ENCODE measurements around the gene VIPR1.

The VIPR1 gene

GRCh38 chr3:42557854-42558253 is 55.4 kb downstream of the VIPR1 start:
- Histone ChIP-seq H3K9ac (no peak overlapping the region), H3K27ac (no peak overlapping the region), H3K4me2 (ENCODE audit: low read length) (no peak overlapping the region), H3K79me2 (no peaks in the 10 kb centered on the region), H3K36me3 (ENCODE audit: control insufficient read depth, insufficient read depth, low read length) (no peaks in the 10 kb centered on the region), H3K4me1 (no peaks in the 10 kb centered on the region), H3K4me3 (ENCODE audit: low read depth, low read length) (no peak overlapping the region), H2AFZ (no peak overlapping the region), H3K9me3 (ENCODE audit: control insufficient read depth, low read length) (no peaks in the 10 kb centered on the region), H3K27me3 (ENCODE audit: control insufficient read depth, insufficient read depth, low read length) (no peaks in the 10 kb centered on the region)
- TF ChIP-seq CTCF (IDR thresholded peaks at IDR 0.05), result peak; percentile 9

- no peaks in the 10 kb centered on the region for H3K4me1 ChIP-seq
- H3K4me2 ChIP-seq (ENCODE audit: low read length), result no peak overlapping the region
- no peak for TF ChIP-seq CTCF (IDR thresholded peaks at IDR 0.05)
- H3K36me3 ChIP-seq (ENCODE audit: control insufficient read depth, insufficient read depth, low read length), result no peaks in the 10 kb centered on the region
- no peak overlapping the region for H3K4me3 ChIP-seq (ENCODE audit: low read depth, low read length)
- H2AFZ ChIP-seq, result no peak overlapping the region
- no peaks in the 10 kb centered on the region for H3K27me3 ChIP-seq (ENCODE audit: control insufficient read depth, insufficient read depth, low read length)
- peaks cover 4% of the 10 kb centered on the region for H3K79me2 ChIP-seq
- H3K9ac ChIP-seq, result no peak overlapping the region
- H3K9me3 ChIP-seq (ENCODE audit: control insufficient read depth, low read length), result no peaks in the 10 kb centered on the region
- no peak overlapping the region for H3K27ac ChIP-seq
These were observed 59.8 kb downstream of the VIPR1 start for GRCh38 chr3:42562047-42562907.

- no peak for TF ChIP-seq CTCF (IDR thresholded peaks at IDR 0.05)
- Histone ChIP-seq H3K79me2 (peaks cover 9% of the 10 kb centered on the region), H3K27ac (no peak overlapping the region), H3K4me1 (peaks cover 4% of the 10 kb centered on the region), H2AFZ (no peak overlapping the region), H3K4me2 (ENCODE audit: low read length) (no peak overlapping the region), H3K36me3 (ENCODE audit: control insufficient read depth, insufficient read depth, low read length) (no peaks in the 10 kb centered on the region), H3K9me3 (ENCODE audit: control insufficient read depth, low read length) (no peaks in the 10 kb centered on the region), H3K9ac (no peak overlapping the region), H3K27me3 (ENCODE audit: control insufficient read depth, insufficient read depth, low read length) (no peaks in the 10 kb centered on the region), H3K4me3 (ENCODE audit: low read depth, low read length) (no peak overlapping the region)
These were observed 67.2 kb downstream of the VIPR1 start for GRCh38 chr3:42569593-42570142.

- Histone ChIP-seq H3K9ac (no peak overlapping the region), H3K4me2 (ENCODE audit: low read length) (no peak overlapping the region), H3K4me1 (peaks cover 4% of the 10 kb centered on the region), H3K4me3 (ENCODE audit: low read depth, low read length) (no peak overlapping the region), H3K79me2 (peaks cover 16% of the 10 kb centered on the region), H2AFZ (no peak overlapping the region), H3K27ac (no peak overlapping the region), H3K36me3 (ENCODE audit: control insufficient read depth, insufficient read depth, low read length) (no peaks in the 10 kb centered on the region), H3K9me3 (ENCODE audit: control insufficient read depth, low read length) (no peaks in the 10 kb centered on the region), H3K27me3 (ENCODE audit: control insufficient read depth, insufficient read depth, low read length) (no peaks in the 10 kb centered on the region)
- peak; percentile 50 for TF ChIP-seq CTCF (IDR thresholded peaks at IDR 0.05)
These were observed 69.8 kb downstream of the VIPR1 start for GRCh38 chr3:42572278-42572677.

Data from parathyroid adenoma (tissue), 2 donors.